PC-9 (cell line): ENCODE measurements around the gene DHRSX. TPM values are rescaled to one million over a fixed set of nuclear protein-coding genes. Genes with fewer than 3 reads are reported as not detected.

Source experiments
- BruUV-seq: library from RNA; stranded (reverse); fragments of 400-500 nt; replicated peaks from 2 replicates; lab custom pipeline; 2021; lab: Mats Ljungman, UMichigan
- CTCF ChIA-PET: fragments of 300-600 bp; sonication (Branson Sonifier 250); formaldehyde crosslinking; loops from one replicate; lab custom pipeline; 2022; ENCODE audit warnings: antibody characterized with exemption; lab: Charles Lee
- POLR2A ChIA-PET: fragments of 300-600 bp; sonication (Branson Sonifier 250); formaldehyde crosslinking; loops from one replicate; lab custom pipeline; 2022; ENCODE audit warnings: antibody characterized with exemption; ENCODE audit not compliant: unreplicated experiment; lab: Charles Lee
- DNase-seq, 2 experiments: peaks; one replicate each; pipeline versions ENCODE4 v3.0.0 to v3.0.0-alpha.2; 2015 to 2022; ENCODE audit warnings: mixed read lengths in 1 of 2
- H2AFZ ChIP-seq: fragments of 200-600 bp; sonication (generic); 2 replicates; pipeline ENCODE4 v1.8.1; 2017; ENCODE audit warnings: antibody characterized with exemption
- H3F3A ChIP-seq: fragments of 200-600 bp; sonication (generic); 2 replicates; pipeline ENCODE4 v1.8.1; 2017; ENCODE audit warnings: antibody characterized with exemption, mild to moderate bottlenecking, low read depth; ENCODE audit not compliant: insufficient read depth
- H3K27ac ChIP-seq: fragments of 200-600 bp; sonication (generic); 2 replicates; pipeline ENCODE4 v1.6.1; 2016; ENCODE audit warnings: mixed run types
- H3K27me3 ChIP-seq: fragments of 200-600 bp; sonication (generic); 2 replicates; pipeline ENCODE4 v1.6.1; 2016; ENCODE audit warnings: low read depth, mixed run types; ENCODE audit not compliant: insufficient read depth
- H3K36me3 ChIP-seq: fragments of 200-600 bp; sonication (generic); 2 replicates; pipeline ENCODE4 v1.6.1; 2016; ENCODE audit warnings: low read depth, mixed run types
- H3K4me1 ChIP-seq: fragments of 200-600 bp; sonication (generic); replicated peaks from 2 replicates; pipeline ENCODE4 v1.6.1; 2016; ENCODE audit warnings: mixed run types; ENCODE audit not compliant: insufficient read depth
- H3K4me2 ChIP-seq: fragments of 200-600 bp; sonication (generic); 2 replicates; pipeline ENCODE4 v1.6.1; 2017; ENCODE audit warnings: mixed run types
- H3K4me3 ChIP-seq: fragments of 200-600 bp; sonication (generic); 2 replicates; pipeline ENCODE4 v1.6.1; 2016; ENCODE audit warnings: mixed run types
- H3K79me2 ChIP-seq: fragments of 200-600 bp; sonication (generic); 2 replicates; pipeline ENCODE4 v1.6.1; 2017; ENCODE audit warnings: low read depth, mixed run types
- H3K9me2 ChIP-seq: fragments of 200-600 bp; sonication (generic); 2 replicates; pipeline ENCODE4 v1.8.1; 2017; ENCODE audit warnings: mild to moderate bottlenecking; ENCODE audit not compliant: insufficient read depth
- H3K9me3 ChIP-seq: fragments of 200-600 bp; sonication (generic); 2 replicates; pipeline ENCODE4 v1.8.1; 2016; ENCODE audit warnings: low read depth; ENCODE audit not compliant: insufficient read depth
- H4K20me1 ChIP-seq: fragments of 200-600 bp; sonication (generic); 2 replicates; pipeline ENCODE4 v1.8.1; 2017; ENCODE audit not compliant: insufficient read depth
- CTCF ChIP-seq: fragments of 200-600 bp; sonication (generic); conservative IDR thresholded peaks from 2 replicates; pipeline ENCODE4 v1.6.1; 2017; ENCODE audit warnings: mixed run types, antibody characterized with exemption, mild to moderate bottlenecking, moderate library complexity
- EZH2 ChIP-seq: fragments of 200-600 bp; sonication (generic); IDR thresholded peaks from 2 replicates; pipeline ENCODE4 v1.8.0; 2017; ENCODE audit warnings: antibody characterized with exemption, low read depth
- intact Hi-C: fragments of 100-400 bp; cut with micrococcal nuclease; formaldehyde crosslinking; loops from one replicate; pipeline ENCODE4 v1.10.0; 2022; ENCODE audit not compliant: unreplicated experiment
- total RNA-seq: library from RNA; stranded (reverse); gene quantifications from 2 replicates; pipeline ENCODE4 v1.2.3, GENCODE V29; 2021

Gene DHRSX
- total RNA-seq, 1 experiment from 2014 or later: 13.2 TPM

GRCh38 chrX:2413969-2414368 is 86.8 kb downstream of the DHRSX start:
- Histone ChIP-seq H3F3A (no peaks in the 10 kb centered on the region), H3K4me2 (no peak overlapping the region), H4K20me1 (no peaks in the 10 kb centered on the region), H3K79me2 (no peaks in the 10 kb centered on the region), H3K27me3 (no peaks in the 10 kb centered on the region), H3K27ac (no peak overlapping the region), H3K4me3 (no peak overlapping the region), H3K9me3 (no peaks in the 10 kb centered on the region), H3K9me2 (no peaks in the 10 kb centered on the region), H3K4me1 (no peaks in the 10 kb centered on the region), H3K36me3 (no peaks in the 10 kb centered on the region), H2AFZ (no peak overlapping the region)
- ChIA-PET POLR2A (no interaction called here), CTCF (no interaction called here)
- no peak for DNase-seq
- TF ChIP-seq CTCF (no peak), EZH2 (no peak)
- intact Hi-C loops: no loop called here
- no TSS peak for BruUV-seq

DNA sequence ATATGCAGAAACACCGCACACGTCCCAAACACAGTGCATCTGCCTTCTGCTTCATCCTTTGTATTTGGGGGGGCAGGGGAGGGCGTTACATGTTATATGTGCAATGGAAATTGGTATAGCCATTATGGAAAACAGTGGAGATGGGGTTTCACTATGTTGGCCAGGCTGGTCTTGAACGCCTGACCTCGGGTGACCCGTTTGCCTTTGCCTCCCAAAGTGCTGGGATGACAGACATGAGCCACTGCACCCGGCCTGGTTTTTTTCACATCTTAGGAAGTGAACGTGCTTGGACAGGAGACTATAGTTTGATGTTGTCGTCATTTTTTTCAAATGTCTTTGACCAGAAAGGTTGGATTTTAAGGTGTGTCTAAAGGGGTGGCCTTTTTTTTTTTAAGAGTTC is 88.6 kb downstream of the DHRSX start:
- BruUV-seq: no TSS peak
- H3K27me3 ChIP-seq: no peaks in the 10 kb centered on the region
- no peaks in the 10 kb centered on the region for H3K9me3 ChIP-seq
- TF ChIP-seq CTCF: no peak
- TF ChIP-seq EZH2: no peak
- H3K9me2 ChIP-seq: no peaks in the 10 kb centered on the region
- no peak overlapping the region for H2AFZ ChIP-seq
- no peak overlapping the region for H3K27ac ChIP-seq
- H3K79me2 ChIP-seq: no peaks in the 10 kb centered on the region
- intact Hi-C loops: no loop called here
- no peak overlapping the region for H3K4me2 ChIP-seq
- H4K20me1 ChIP-seq: no peaks in the 10 kb centered on the region
- ChIA-PET POLR2A (no interaction called here), CTCF (no interaction called here)
- no peak overlapping the region for H3K4me3 ChIP-seq
- no peaks in the 10 kb centered on the region for H3F3A ChIP-seq
- no peaks in the 10 kb centered on the region for H3K36me3 ChIP-seq
- no peaks in the 10 kb centered on the region for H3K4me1 ChIP-seq
- DNase-seq: no peak

- no peaks in the 10 kb centered on the region for H4K20me1 ChIP-seq
- no peaks in the 10 kb centered on the region for H3K9me3 ChIP-seq
- H3K4me1 ChIP-seq: no peaks in the 10 kb centered on the region
- H3K79me2 ChIP-seq: no peaks in the 10 kb centered on the region
- no peaks in the 10 kb centered on the region for H3K36me3 ChIP-seq
- H3K9me2 ChIP-seq: no peaks in the 10 kb centered on the region
- CTCF ChIA-PET: no interaction called here
- no peak overlapping the region for H3K4me2 ChIP-seq
- TF ChIP-seq EZH2 (no peak), CTCF (no peak)
- intact Hi-C loops: no loop called here
- no peak overlapping the region for H3K4me3 ChIP-seq
- H2AFZ ChIP-seq: no peak overlapping the region
- BruUV-seq: no TSS peak
- DNase-seq: no peak
- POLR2A ChIA-PET: no interaction called here
- no peaks in the 10 kb centered on the region for H3F3A ChIP-seq
- no peaks in the 10 kb centered on the region for H3K27me3 ChIP-seq
- no peak overlapping the region for H3K27ac ChIP-seq
Measured at GRCh38 chrX:2410279-2411020, 90.3 kb downstream of the DHRSX start.
